GM12872 (cell line): Measurements from ENCODE around the gene ABI3BP.

Experiments
- CTCF ChIP-seq: IDR thresholded peaks from 3 replicates; pipeline ENCODE4 v1.5.1; 2011; ENCODE audit warnings: low read depth, mild to moderate bottlenecking, low read length, moderate library complexity; ENCODE audit not compliant: insufficient read depth

Gene ABI3BP

GRCh38 chr3:100831629-100832028 lies 161.6 kb downstream of the ABI3BP start:
- TF ChIP-seq CTCF: no peak

- no peak for TF ChIP-seq CTCF
These were observed 162.3 kb downstream of the ABI3BP start for GRCh38 chr3:100830931-100831330.

- no peak for TF ChIP-seq CTCF
These were observed 167.6 kb downstream of the ABI3BP start for GRCh38 chr3:100825574-100825973.

- no peak for TF ChIP-seq CTCF
These were observed 177.6 kb downstream of the ABI3BP start for GRCh38 chr3:100815583-100815982.

GRCh38 chr3:100813828-100814227 lies 179.4 kb downstream of the ABI3BP start:
- TF ChIP-seq CTCF: no peak

GRCh38 chr3:100811779-100812507 lies 181.3 kb downstream of the ABI3BP start:
- TF ChIP-seq CTCF: no peak

GRCh38 chr3:100810671-100811070 lies 182.6 kb downstream of the ABI3BP start:
- no peak for TF ChIP-seq CTCF
